ENCODE data around the gene PARP14. TPM values are rescaled to one million over a fixed set of nuclear protein-coding genes. Genes with fewer than 3 reads are reported as not detected.

PARP14 gene
- total RNA-seq, 1 experiment from 2014 or later: 17.4 TPM

DNA sequence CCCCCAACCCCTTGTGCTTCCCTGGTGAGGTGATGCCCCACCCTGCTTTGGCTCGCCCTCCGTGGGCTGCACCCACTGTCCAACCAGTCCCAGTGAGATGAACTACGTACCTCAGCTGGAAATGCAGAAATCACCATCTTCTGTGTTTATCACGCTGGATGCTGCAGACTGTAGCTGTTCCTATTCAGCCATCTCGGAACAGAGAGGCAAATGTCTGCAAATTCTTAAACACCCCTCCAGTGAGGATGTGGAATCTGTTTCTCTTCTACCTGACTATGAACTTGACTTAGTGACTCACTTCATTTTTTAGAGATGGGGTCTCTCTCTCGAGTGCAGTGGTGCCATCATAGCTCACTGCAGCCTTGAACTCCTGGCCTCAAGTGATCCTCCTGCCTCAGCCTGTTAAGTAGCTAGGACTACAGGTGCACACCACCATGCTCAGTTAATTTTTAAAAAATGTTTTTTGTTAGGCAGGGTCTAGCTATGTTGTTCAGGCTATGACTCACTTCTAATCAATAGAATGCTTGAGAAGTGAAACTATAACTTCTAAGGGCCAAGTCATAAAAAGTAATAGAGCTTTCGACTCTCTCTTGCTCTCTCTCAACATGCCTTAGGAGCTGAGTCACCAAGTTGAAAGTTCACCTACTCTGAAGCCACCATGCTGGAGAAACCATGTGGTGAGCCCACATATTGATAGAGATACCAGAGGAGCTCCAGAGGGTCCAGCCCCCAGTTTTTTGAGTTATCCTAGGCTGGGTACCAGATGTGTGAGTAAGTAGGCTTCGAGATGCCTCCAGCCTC, 11.5 kb upstream of the PARP14 start:
- Mint-ChIP-seq H3K27me3 (ENCODE audit: low read depth) (no peaks in the 10 kb centered on the region), H3K27ac (0 out of 7 replicates have a peak overlapping the region, but pooled peaks of 1 of the 3 experiments have one; percentile 21), H3K4me1 (no peaks in the 10 kb centered on the region), H3K36me3 (ENCODE audit: insufficient read depth in 1 of 3, low read depth in 3 of 3) (no peaks in the 10 kb centered on the region), H3K9me3 (peaks cover 0 to 3% of the 10 kb centered on the region in 2 experiments; a peak in 2 of 5 replicates), H3K4me3 (no peak overlapping the region)
- Histone ChIP-seq H3K4me2 (ENCODE audit: insufficient read depth, insufficient read length, low read length) (no peak overlapping the region), H3T11ph (ENCODE audit: low read length) (no peak overlapping the region), H4K20me1 (ENCODE audit: control insufficient read depth, insufficient read depth, insufficient read length) (no peaks in the 10 kb centered on the region), H2BK12ac (ENCODE audit: insufficient read length, low read depth, low read length) (no peak overlapping the region), H2AK5ac (ENCODE audit: insufficient read length, low read length) (no peak overlapping the region), H3K23ac (ENCODE audit: insufficient read length, low read depth, low read length) (no peak overlapping the region), H3K56ac (ENCODE audit: insufficient read length, low read depth, low read length) (no peak overlapping the region), H2BK20ac (ENCODE audit: low read depth, low read length, poor library complexity, severe bottlenecking) (no peak overlapping the region), H3K27me3 (ENCODE audit: insufficient read depth, low read length) (no peaks in the 10 kb centered on the region), H2AFZ (ENCODE audit: low read length) (no peak overlapping the region), H4K8ac (replicated peaks; ENCODE audit: insufficient read length, low read depth, low read length) (no peak overlapping the region), H2BK5ac (ENCODE audit: insufficient read length, low read length) (no peak overlapping the region), H3K9ac (ENCODE audit: extremely low read depth, insufficient read length, low read length) (no peak overlapping the region), H2BK15ac (ENCODE audit: low read depth, low read length) (no peak overlapping the region), H4K91ac (ENCODE audit: insufficient read length, low read depth, low read length) (no peak overlapping the region), H4K5ac (ENCODE audit: insufficient read length, low read depth, low read length) (no peak overlapping the region), H3K79me1 (ENCODE audit: insufficient read depth, low read depth, low read length, poor library complexity, severe bottlenecking) (no peaks in the 10 kb centered on the region), H3K14ac (ENCODE audit: insufficient read depth, low read length) (no peak overlapping the region), H3K4ac (ENCODE audit: low read depth, low read length) (no peak overlapping the region), H2BK120ac (ENCODE audit: low read depth, low read length, poor library complexity, severe bottlenecking) (no peak overlapping the region), H3K27ac (ENCODE audit: insufficient read length, low read depth, low read length) (no peak overlapping the region), H3K79me2 (ENCODE audit: insufficient read depth, low read length) (no peaks in the 10 kb centered on the region), H3K9me3 (ENCODE audit: control insufficient read depth, low read depth, low read length) (no peaks in the 10 kb centered on the region), H3K23me2 (ENCODE audit: insufficient read length, low read depth, low read length, poor library complexity, severe bottlenecking) (no peaks in the 10 kb centered on the region), H3K18ac (ENCODE audit: insufficient read length, low read depth, low read length) (no peak overlapping the region), H3K4me1 (ENCODE audit: insufficient read depth, low read length) (no peaks in the 10 kb centered on the region)
- TF ChIP-seq, protein P1, sequence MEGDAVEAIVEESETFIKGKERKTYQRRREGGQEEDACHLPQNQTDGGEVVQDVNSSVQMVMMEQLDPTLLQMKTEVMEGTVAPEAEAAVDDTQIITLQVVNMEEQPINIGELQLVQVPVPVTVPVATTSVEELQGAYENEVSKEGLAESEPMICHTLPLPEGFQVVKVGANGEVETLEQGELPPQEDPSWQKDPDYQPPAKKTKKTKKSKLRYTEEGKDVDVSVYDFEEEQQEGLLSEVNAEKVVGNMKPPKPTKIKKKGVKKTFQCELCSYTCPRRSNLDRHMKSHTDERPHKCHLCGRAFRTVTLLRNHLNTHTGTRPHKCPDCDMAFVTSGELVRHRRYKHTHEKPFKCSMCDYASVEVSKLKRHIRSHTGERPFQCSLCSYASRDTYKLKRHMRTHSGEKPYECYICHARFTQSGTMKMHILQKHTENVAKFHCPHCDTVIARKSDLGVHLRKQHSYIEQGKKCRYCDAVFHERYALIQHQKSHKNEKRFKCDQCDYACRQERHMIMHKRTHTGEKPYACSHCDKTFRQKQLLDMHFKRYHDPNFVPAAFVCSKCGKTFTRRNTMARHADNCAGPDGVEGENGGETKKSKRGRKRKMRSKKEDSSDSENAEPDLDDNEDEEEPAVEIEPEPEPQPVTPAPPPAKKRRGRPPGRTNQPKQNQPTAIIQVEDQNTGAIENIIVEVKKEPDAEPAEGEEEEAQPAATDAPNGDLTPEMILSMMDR (conservative IDR thresholded peaks at IDR 0.05): no peak
- no CpG with 5 or more reads among the region's 8 CpGs for WGBS (ENCODE audit: extremely low coverage, insufficient read length, low lambda C conversion rate)
- DNase-seq: no peak
